Measurements from ENCODE around the gene HSD17B8. TPM values are rescaled to one million over a fixed set of nuclear protein-coding genes. Genes with fewer than 3 reads are reported as not detected.
A peak's percentile ranks its signal among the peaks of the same experiment; 100 is the strongest.

HSD17B8 gene
- total RNA-seq, 1 experiment from 2014 or later, result 4.2 TPM

DNA sequence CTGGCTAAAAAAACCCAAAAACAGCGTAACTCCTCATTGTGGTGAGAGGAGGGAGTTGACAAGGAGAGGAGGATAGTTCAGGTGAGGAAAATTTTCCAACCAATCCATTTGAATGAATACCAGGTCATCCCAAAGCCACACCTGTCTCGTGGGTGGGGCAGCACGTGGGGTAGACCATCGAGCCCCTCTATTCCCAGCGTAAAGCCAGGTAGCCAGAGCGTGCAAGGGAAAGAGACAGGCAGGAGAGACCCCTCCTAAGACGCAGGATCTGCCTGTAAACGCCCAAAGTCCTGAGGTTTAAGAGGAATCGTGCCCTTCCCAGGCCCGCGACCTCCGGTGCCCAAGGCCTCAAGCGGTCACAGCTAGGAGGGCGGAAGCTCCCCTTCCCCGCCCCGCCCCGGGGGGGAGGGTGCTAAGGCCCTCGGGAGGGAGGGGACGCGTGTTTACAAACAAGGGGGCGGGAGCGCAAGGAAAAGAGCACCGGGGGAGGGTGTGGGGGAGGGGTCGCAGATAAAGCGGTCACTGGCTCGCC, 4.7 kb upstream of the HSD17B8 start:
- H3K36me3 ChIP-seq (ENCODE audit: low read depth, low read length), result peaks cover 40% of the 10 kb centered on the region
- peak; percentile 74 for DNase-seq
- no peaks in the 10 kb centered on the region for H3K9me3 ChIP-seq (ENCODE audit: low read length)
- peak overlapping the region; percentile 99 for H3K4me2 ChIP-seq (ENCODE audit: low read length)
- TF ChIP-seq, protein P1, sequence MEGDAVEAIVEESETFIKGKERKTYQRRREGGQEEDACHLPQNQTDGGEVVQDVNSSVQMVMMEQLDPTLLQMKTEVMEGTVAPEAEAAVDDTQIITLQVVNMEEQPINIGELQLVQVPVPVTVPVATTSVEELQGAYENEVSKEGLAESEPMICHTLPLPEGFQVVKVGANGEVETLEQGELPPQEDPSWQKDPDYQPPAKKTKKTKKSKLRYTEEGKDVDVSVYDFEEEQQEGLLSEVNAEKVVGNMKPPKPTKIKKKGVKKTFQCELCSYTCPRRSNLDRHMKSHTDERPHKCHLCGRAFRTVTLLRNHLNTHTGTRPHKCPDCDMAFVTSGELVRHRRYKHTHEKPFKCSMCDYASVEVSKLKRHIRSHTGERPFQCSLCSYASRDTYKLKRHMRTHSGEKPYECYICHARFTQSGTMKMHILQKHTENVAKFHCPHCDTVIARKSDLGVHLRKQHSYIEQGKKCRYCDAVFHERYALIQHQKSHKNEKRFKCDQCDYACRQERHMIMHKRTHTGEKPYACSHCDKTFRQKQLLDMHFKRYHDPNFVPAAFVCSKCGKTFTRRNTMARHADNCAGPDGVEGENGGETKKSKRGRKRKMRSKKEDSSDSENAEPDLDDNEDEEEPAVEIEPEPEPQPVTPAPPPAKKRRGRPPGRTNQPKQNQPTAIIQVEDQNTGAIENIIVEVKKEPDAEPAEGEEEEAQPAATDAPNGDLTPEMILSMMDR (conservative IDR thresholded peaks at IDR 0.05; ENCODE audit: low read depth, low read length), result no peak
- TF ChIP-seq EZH2 (IDR thresholded peaks at IDR 0.05; ENCODE audit: low read length, unreplicated experiment) (no peak), EZH2phosphoT487 (IDR thresholded peaks at IDR 0.05; ENCODE audit: borderline replicate concordance, low read length) (no peak)
- ChIA-PET CTCF (interaction anchor here (0.9 kb wide), 1 partner anchor 49 kb away, joined by 7 read pairs; no protein-coding TSS in a partner anchor), POLR2A (ENCODE audit: unreplicated experiment) (interaction anchor here (0.6 kb wide), 1 partner anchor 1057 kb away, joined by 3 read pairs; no protein-coding TSS in a partner anchor)
- H2AFZ ChIP-seq (ENCODE audit: low read length), result peak overlapping the region; percentile 99
- H3K4me1 ChIP-seq (ENCODE audit: insufficient read depth, low read length), result peaks cover 25% of the 10 kb centered on the region
- intact Hi-C loops (cut with micrococcal nuclease), result loop anchor here (5.0 to 10.0 kb wide), 3 partner anchors 37 to 215 kb away; partner anchors contain the start of genes B3GALT4, CUTA, PHF1 and RPS18
- peak overlapping the region; percentile 98 for H3K9ac ChIP-seq (ENCODE audit: low read length)
- no peaks in the 10 kb centered on the region for H3F3A ChIP-seq (ENCODE audit: low read length, unreplicated experiment)
- H3K27ac ChIP-seq (ENCODE audit: low read length), result peak overlapping the region; percentile 92
- peak overlapping the region; percentile 97 for H3K4me3 ChIP-seq (ENCODE audit: low read length)
- H3K79me2 ChIP-seq (ENCODE audit: low read length), result peaks cover 63% of the 10 kb centered on the region
- no peaks in the 10 kb centered on the region for H3K27me3 ChIP-seq (ENCODE audit: low read length)
- ATAC-seq, result peak; percentile 26
- H3K9me2 ChIP-seq (replicated peaks; ENCODE audit: low read length), result no peaks in the 10 kb centered on the region
- H4K20me1 ChIP-seq (ENCODE audit: low read length), result peaks cover 5% of the 10 kb centered on the region; the same call in 1 of the 2 replicates
- TSS peak; percentile 35 for BruUV-seq (replicated peaks)

DNA sequence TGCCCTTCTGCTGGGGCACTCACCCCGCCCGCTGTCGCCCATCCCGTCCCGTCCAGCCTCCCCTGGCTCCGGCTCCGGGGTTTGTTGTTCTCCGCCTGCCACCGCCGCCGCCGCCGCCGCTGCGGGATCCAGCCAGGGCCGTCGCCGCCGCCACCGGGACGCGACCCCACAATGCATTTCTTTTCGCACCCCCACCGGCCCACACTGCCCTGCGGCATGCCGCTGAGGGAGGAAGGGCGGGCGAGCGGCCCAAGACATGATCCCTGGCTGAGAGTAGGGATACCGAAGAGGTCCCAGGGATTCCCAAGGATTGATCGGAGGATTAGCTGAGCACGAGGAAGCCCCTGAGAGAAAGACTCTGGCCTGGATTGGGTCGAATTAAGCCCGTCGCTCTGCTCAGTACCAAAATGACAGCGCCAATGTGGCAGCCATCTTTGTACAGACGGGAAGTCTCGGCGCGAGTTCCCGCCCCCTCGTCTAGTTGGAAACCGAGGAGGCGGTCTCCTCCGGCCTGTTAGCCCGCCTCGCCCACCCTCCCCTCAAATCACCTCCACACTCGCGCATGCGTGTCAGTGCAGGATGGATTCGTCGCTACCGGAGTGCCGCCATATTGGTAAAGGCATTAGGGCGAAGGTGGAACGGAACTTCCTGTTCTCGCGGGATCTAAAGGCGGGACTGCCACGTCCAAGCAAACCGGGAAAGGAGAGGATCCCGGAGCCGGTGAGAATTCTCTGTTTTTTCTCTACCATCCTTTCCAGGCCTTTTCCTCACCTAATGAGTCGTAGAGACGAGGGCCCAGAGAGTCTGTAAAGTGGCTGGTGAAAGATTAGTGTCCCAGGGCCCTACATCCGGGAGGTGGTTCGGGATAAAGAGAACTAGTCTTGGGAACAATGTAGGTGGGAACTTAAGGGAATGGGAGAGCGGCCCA, 4.0 kb upstream of the HSD17B8 start, which contains the start of the genes RXRB and SLC39A7:
Gene RXRB (minus strand): TSS at position 447 of the 928 bp plus-strand sequence. CDS start 189 bp downstream, at position 258.
Gene SLC39A7 (plus strand): TSS at position 649 of the 928 bp plus-strand sequence. CDS start 379 bp downstream, outside the sequence.
- ChIA-PET POLR2A (ENCODE audit: unreplicated experiment) (no interaction called here), CTCF (interaction anchor here (0.9 kb wide), 1 partner anchor 48 kb away, joined by 7 read pairs; no protein-coding TSS in a partner anchor)
- peak; percentile 99 for DNase-seq
- Histone ChIP-seq H3K4me2 (ENCODE audit: low read length) (peak within 1 kb of the TSS; percentile 99), H3K36me3 (ENCODE audit: low read depth, low read length) (peaks cover 33% of the 10 kb centered on the region), H3K4me1 (ENCODE audit: insufficient read depth, low read length) (peaks cover 32% of the 10 kb centered on the region), H3K9me2 (replicated peaks; ENCODE audit: low read length) (no peaks in the 10 kb centered on the region), H3K9me3 (ENCODE audit: low read length) (no peaks in the 10 kb centered on the region), H2AFZ (ENCODE audit: low read length) (peak within 1 kb of the TSS; percentile 99), H3K27ac (ENCODE audit: low read length) (peak within 1 kb of the TSS; percentile 92), H4K20me1 (ENCODE audit: low read length) (peaks cover 5% of the 10 kb centered on the region; the same call in 1 of the 2 replicates), H3K79me2 (ENCODE audit: low read length) (peaks cover 63% of the 10 kb centered on the region), H3K9ac (ENCODE audit: low read length) (peak within 1 kb of the TSS; percentile 98), H3K27me3 (ENCODE audit: low read length) (no peaks in the 10 kb centered on the region), H3F3A (ENCODE audit: low read length, unreplicated experiment) (no peaks in the 10 kb centered on the region), H3K4me3 (ENCODE audit: low read length) (peak within 1 kb of the TSS; percentile 97)
- BruUV-seq (replicated peaks), result no TSS peak
- ATAC-seq, result peak; percentile 56
- TF ChIP-seq EZH2phosphoT487 (IDR thresholded peaks at IDR 0.05; ENCODE audit: borderline replicate concordance, low read length), result no peak
- TF ChIP-seq, protein P1 (conservative IDR thresholded peaks at IDR 0.05; ENCODE audit: low read depth, low read length), result no peak
- no peak for TF ChIP-seq EZH2 (IDR thresholded peaks at IDR 0.05; ENCODE audit: low read length, unreplicated experiment)
- intact Hi-C loops (cut with micrococcal nuclease), result loop anchor here (10.0 kb wide), 2 partner anchors 74 to 214 kb away; partner anchors contain the start of genes B3GALT4, CUTA, PHF1 and RPS18

Measured in PC-3 (cell line).